ENCODE measurements around the gene NCAPD3. TPM values are rescaled to one million over a fixed set of nuclear protein-coding genes. Genes with fewer than 3 reads are reported as not detected.

Gene NCAPD3
- total RNA-seq, 1 experiment from 2014 or later: 52.2 TPM

- H3K36me3 Mint-ChIP-seq (ENCODE audit: insufficient read depth in 1 of 3, low read depth in 3 of 3): peaks cover 75 to 92% (median 85%) of the 10 kb centered on the region in 3 experiments
Measured at GRCh38 chr11:134152696-134153095, 71.1 kb downstream of the NCAPD3 start.

More at GRCh38 chr11:134152696-134153095, 71.1 kb downstream of the NCAPD3 start:
- H2BK15ac ChIP-seq (ENCODE audit: low read depth, low read length): no peak overlapping the region
- Mint-ChIP-seq H3K9me3 (no peaks in the 10 kb centered on the region), H3K4me1 (no peaks in the 10 kb centered on the region), H3K4me3 (no peak overlapping the region), H3K27ac (no peak overlapping the region), H3K27me3 (ENCODE audit: low read depth) (no peaks in the 10 kb centered on the region; the same call in 1 of the 2 replicates)
- no peaks in the 10 kb centered on the region for H3K79me2 ChIP-seq (ENCODE audit: insufficient read depth, low read length)
- no peak overlapping the region for H2BK5ac ChIP-seq (ENCODE audit: insufficient read length, low read length)
- H4K91ac ChIP-seq (ENCODE audit: insufficient read length, low read depth, low read length): no peak overlapping the region
- H3K14ac ChIP-seq (ENCODE audit: insufficient read depth, low read length): no peak overlapping the region
- H2BK120ac ChIP-seq (ENCODE audit: low read depth, low read length, poor library complexity, severe bottlenecking): no peak overlapping the region
- no peaks in the 10 kb centered on the region for H4K20me1 ChIP-seq (ENCODE audit: control insufficient read depth, insufficient read depth, insufficient read length)
- H3K27ac ChIP-seq (ENCODE audit: insufficient read length, low read depth, low read length): no peak overlapping the region
- H3K56ac ChIP-seq (ENCODE audit: insufficient read length, low read depth, low read length): no peak overlapping the region
- H3K4me2 ChIP-seq (ENCODE audit: insufficient read depth, insufficient read length, low read length): no peak overlapping the region
- no peaks in the 10 kb centered on the region for H3K9me3 ChIP-seq (ENCODE audit: control insufficient read depth, low read depth, low read length)
- no peak overlapping the region for H4K8ac ChIP-seq (replicated peaks; ENCODE audit: insufficient read length, low read depth, low read length)
- no peak overlapping the region for H2AK5ac ChIP-seq (ENCODE audit: insufficient read length, low read length)
- no peak for TF ChIP-seq CTCF (conservative IDR thresholded peaks at IDR 0.05)
- no peak overlapping the region for H3K4ac ChIP-seq (ENCODE audit: low read depth, low read length)
- H3T11ph ChIP-seq (ENCODE audit: low read length): no peak overlapping the region
- H3K23ac ChIP-seq (ENCODE audit: insufficient read length, low read depth, low read length): no peak overlapping the region
- H3K27me3 ChIP-seq (ENCODE audit: insufficient read depth, low read length): no peaks in the 10 kb centered on the region
- no peak overlapping the region for H3K9ac ChIP-seq (ENCODE audit: extremely low read depth, insufficient read length, low read length)
- no peak overlapping the region for H3K18ac ChIP-seq (ENCODE audit: insufficient read length, low read depth, low read length)
- no peak overlapping the region for H2BK20ac ChIP-seq (ENCODE audit: low read depth, low read length, poor library complexity, severe bottlenecking)
- no peak overlapping the region for H2AFZ ChIP-seq (ENCODE audit: low read length)
- DNase-seq: no peak
- H4K5ac ChIP-seq (ENCODE audit: insufficient read length, low read depth, low read length): no peak overlapping the region
- no peaks in the 10 kb centered on the region for H3K79me1 ChIP-seq (ENCODE audit: insufficient read depth, low read depth, low read length, poor library complexity, severe bottlenecking)
- no peak overlapping the region for H2BK12ac ChIP-seq (ENCODE audit: insufficient read length, low read depth, low read length)
- no CpG with 5 or more reads among the region's 9 CpGs for WGBS (ENCODE audit: extremely low coverage, insufficient read length, low lambda C conversion rate)
- no peaks in the 10 kb centered on the region for H3K23me2 ChIP-seq (ENCODE audit: insufficient read length, low read depth, low read length, poor library complexity, severe bottlenecking)
- H3K4me1 ChIP-seq (ENCODE audit: insufficient read depth, low read length): no peaks in the 10 kb centered on the region
